Measurements from ENCODE around the gene SCAMP3. TPM values are rescaled to one million over a fixed set of nuclear protein-coding genes. Genes with fewer than 3 reads are reported as not detected.

Gene SCAMP3
- total and polyA plus RNA-seq, 2 of the 4 experiments (the other 2 are of a cell fraction), result 30.5 to 118 TPM

DNA sequence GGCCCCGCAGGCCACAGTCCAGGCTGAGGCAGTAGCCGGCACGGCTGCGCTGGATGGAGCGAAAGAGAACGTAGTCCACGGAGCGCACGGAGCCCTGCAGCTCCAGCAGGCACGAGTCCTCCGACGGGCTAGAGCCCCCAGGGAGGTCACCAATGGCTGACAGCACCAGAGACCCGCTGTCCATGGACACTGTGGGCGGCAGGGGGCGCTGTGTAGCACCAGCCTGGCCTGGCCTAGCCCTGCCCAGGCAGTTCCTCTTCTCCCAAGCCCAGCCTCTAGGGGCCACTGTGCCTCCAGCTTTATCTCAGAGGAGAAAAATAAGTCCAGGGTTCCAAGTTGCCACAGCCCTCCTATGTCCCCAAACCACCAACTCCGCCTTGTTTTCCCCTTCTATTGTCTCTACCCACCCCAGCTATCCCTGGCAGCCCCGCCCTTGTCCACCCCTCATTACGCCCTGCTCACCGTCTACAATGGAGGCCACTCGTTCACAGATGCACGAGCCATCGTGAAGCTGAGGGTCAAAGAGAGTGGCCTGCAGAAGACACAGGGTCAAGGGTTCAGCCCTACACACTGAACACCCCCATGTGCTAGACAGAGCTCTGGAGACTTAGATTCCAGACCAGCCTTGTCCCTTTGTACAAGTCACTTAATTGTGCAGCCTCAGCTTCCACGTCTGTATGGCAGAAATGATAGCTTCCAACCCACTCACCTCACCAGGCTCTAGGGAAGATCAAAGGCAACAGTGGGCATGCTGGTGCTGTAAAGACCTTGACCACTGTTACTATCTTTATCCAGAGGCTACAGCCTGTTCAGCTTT, 11.3 kb downstream of the SCAMP3 start (continued):
- TF ChIP-seq BHLHE40 (IDR thresholded peaks at IDR 0.05; ENCODE audit: low read depth, low read length), result no peak
- no peak for TF ChIP-seq RFX5 (IDR thresholded peaks at IDR 0.05; ENCODE audit: low read depth, low read length)
- peak; percentile 34; the same call in 1 of the 2 replicates for TF ChIP-seq POLR2A (IDR thresholded peaks at IDR 0.05; ENCODE audit: low read depth, low read length)

DNA sequence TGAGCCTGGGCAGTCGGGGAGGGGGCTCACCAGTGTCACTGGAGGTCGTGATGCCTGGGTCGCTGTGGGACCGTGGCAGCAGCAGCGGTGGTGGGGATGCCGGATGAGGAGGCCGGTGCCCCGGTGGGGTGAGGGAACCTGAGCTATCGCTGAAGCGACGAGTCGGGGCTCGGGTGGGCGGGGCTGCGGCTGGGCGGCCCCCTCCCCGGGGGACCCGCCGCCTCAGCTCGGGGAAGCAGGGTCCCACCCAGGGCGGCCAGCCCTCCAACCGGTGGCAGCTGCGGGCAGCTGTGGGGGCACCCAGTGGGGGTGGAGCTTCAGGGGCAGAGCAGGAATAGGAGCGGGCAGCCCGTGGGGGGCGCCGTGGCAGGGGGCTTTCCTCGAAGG, 11.9 kb downstream of the SCAMP3 start:
- intact Hi-C loops (cut with micrococcal nuclease), result loop anchor here (1.0 to 5.0 kb wide), 3 partner anchors 73 to 398 kb away; no protein-coding TSS in a partner anchor
- CTCF ChIA-PET, result interaction anchor here (0.5 to 1.7 kb wide), 13 partner anchors 9 to 494 kb away, joined by 3 to 6 read pairs (median 3); partner anchors contain the start of gene CLK2

More for the DNA sequence above, 11.9 kb downstream of the SCAMP3 start:
- H2BK5ac ChIP-seq (ENCODE audit: low read depth, low read length, poor library complexity, severe bottlenecking), result no peak overlapping the region
- dilution Hi-C loops (cut with HindIII; ENCODE audit: low sequenced_read_pairs, unreplicated experiment), result no loop called here
- peak overlapping the region; percentile 93 for H2AFZ ChIP-seq (replicated peaks; ENCODE audit: low read length, poor library complexity)
- no peak overlapping the region for H3K23ac ChIP-seq (ENCODE audit: low read depth, low read length)
- H3K4me1 ChIP-seq (ENCODE audit: control insufficient read depth, insufficient read depth, low read length), result peaks cover 14% of the 10 kb centered on the region
- ATAC-seq (ENCODE audit: low read depth) (no peak), DNase-seq (no peak)
- H3K9me3 ChIP-seq (ENCODE audit: control insufficient read depth, insufficient read depth, low read length), result no peaks in the 10 kb centered on the region
- no peak overlapping the region for H2BK20ac ChIP-seq (ENCODE audit: low read depth, low read length)
- POLR2A ChIA-PET (ENCODE audit: unreplicated experiment), result no interaction called here
- H3K4me3 ChIP-seq (ENCODE audit: insufficient read depth, low read depth, low read length), result no peak overlapping the region
- peaks cover 12 to 31% of the 10 kb centered on the region in 2 experiments for H3K79me1 ChIP-seq (ENCODE audit: low read depth in 1 of 2, low read length in 2 of 2)
- H3K36me3 ChIP-seq (ENCODE audit: control insufficient read depth, insufficient read depth, low read length), result peaks cover 16% of the 10 kb centered on the region
- H4K20me1 ChIP-seq (ENCODE audit: insufficient read depth, low read length), result no peaks in the 10 kb centered on the region
- peaks cover 4% of the 10 kb centered on the region; the same call in 1 of the 2 replicates for H3K9me1 ChIP-seq (ENCODE audit: insufficient read depth, low read length)
- in situ Hi-C loops (cut with MboI; ENCODE audit: low sequenced_read_pairs), result no loop called here
- 32% methylated on average over 21 of the region's 28 CpGs; no CpG with 5 or more reads in 1 of the 2 experiments for WGBS, 2 experiments (ENCODE audit: extremely low coverage in 2 of 2, insufficient read length in 1 of 2)
- H3K27ac ChIP-seq (ENCODE audit: insufficient read depth, low read length), result no peak overlapping the region
- no peak overlapping the region for H2BK15ac ChIP-seq (ENCODE audit: low read depth, low read length)
- no peak overlapping the region for H3K9ac ChIP-seq (ENCODE audit: low read depth, low read length)
- no TSS peak for BruUV-seq (replicated peaks)
- no peak overlapping the region for H3K14ac ChIP-seq (replicated peaks; ENCODE audit: low read depth, low read length)
- H3K27me3 ChIP-seq (ENCODE audit: control insufficient read depth, insufficient read depth, low read length), result no peaks in the 10 kb centered on the region
- H3K4ac ChIP-seq (ENCODE audit: low read depth, low read length), result peak overlapping the region; percentile 71
- H3K56ac ChIP-seq (ENCODE audit: extremely low read depth, insufficient read depth, low read length), result no peak overlapping the region
- H4K8ac ChIP-seq (ENCODE audit: low read depth in 2 of 2, low read length in 2 of 2), result peak overlapping the region in 1 of 2 experiments; percentile 82; a peak in 1 of 4 replicates
- no peak overlapping the region for H3K18ac ChIP-seq (ENCODE audit: low read depth, low read length)
- peak overlapping the region; percentile 37; the same call in 1 of the 2 replicates for H2AK5ac ChIP-seq (ENCODE audit: low read depth, low read length)
- H3K4me2 ChIP-seq (ENCODE audit: low read depth, low read length), result no peak overlapping the region
- TF ChIP-seq MAFK (IDR thresholded peaks at IDR 0.05; ENCODE audit: low read depth, low read length) (no peak), RAD21 (IDR thresholded peaks at IDR 0.05; ENCODE audit: low read length) (no peak), RCOR1 (IDR thresholded peaks at IDR 0.05; ENCODE audit: insufficient replicate concordance, low read length) (no peak), CTCF (conservative IDR thresholded peaks at IDR 0.05; ENCODE audit: low read depth, low read length) (no peak), CEBPB (IDR thresholded peaks at IDR 0.05; ENCODE audit: low read depth, low read length) (no peak), CHD1 (IDR thresholded peaks at IDR 0.05; ENCODE audit: low read depth, low read length) (no peak), RFX5 (IDR thresholded peaks at IDR 0.05; ENCODE audit: low read depth, low read length) (no peak), MAZ (IDR thresholded peaks at IDR 0.05; ENCODE audit: borderline replicate concordance, low read depth, low read length) (no peak)
- TF ChIP-seq, protein P1, sequence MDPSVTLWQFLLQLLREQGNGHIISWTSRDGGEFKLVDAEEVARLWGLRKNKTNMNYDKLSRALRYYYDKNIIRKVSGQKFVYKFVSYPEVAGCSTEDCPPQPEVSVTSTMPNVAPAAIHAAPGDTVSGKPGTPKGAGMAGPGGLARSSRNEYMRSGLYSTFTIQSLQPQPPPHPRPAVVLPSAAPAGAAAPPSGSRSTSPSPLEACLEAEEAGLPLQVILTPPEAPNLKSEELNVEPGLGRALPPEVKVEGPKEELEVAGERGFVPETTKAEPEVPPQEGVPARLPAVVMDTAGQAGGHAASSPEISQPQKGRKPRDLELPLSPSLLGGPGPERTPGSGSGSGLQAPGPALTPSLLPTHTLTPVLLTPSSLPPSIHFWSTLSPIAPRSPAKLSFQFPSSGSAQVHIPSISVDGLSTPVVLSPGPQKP (IDR thresholded peaks at IDR 0.05; ENCODE audit: borderline replicate concordance, low read depth, low read length), result no peak
- no peak overlapping the region; the same call in 1 of the 2 replicates for H4K5ac ChIP-seq (ENCODE audit: low read depth, low read length)
- H4K91ac ChIP-seq (ENCODE audit: insufficient read depth, low read depth, low read length), result no peak overlapping the region
- H2BK120ac ChIP-seq (ENCODE audit: low read depth, low read length), result no peak overlapping the region
- peak overlapping the region; percentile 60 for H2AK9ac ChIP-seq (replicated peaks; ENCODE audit: low read depth, low read length, poor library complexity)
